ENCODE measurements around the gene KITLG. TPM values are rescaled to one million over a fixed set of nuclear protein-coding genes. Genes with fewer than 3 reads are reported as not detected.
"Not testable (repeated sequence)": the region's sequence is repeated elsewhere in the genome, so short reads cannot be mapped to it uniquely, and the experiment has no call there.

The KITLG gene
- total RNA-seq, 1 experiment from 2014 or later, result not detected

DNA sequence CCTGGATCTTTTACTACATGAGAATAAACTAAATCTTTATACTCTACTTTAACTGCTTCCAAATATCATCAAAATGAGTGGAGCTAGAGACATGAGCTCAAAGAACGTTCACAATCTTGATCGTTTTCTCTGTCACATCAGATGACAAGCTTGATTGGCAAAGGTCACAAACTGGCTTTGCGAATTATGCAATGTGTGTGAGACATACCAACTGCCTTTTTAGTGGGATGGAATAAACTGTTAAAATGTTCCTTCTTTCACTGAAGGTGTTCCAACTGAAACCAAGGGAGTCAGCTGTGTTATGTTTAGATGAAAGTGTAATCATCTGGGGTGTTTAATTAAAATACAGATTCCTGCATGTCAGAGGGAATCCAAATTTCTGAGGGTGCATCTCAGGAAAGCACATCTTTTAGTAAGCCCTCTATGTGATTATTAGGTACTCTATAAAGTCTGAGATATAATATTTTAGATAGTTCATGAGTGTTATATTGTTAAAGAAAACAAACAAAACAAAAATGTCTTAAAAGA lies 21.9 kb downstream of the KITLG start:
- no peaks in the 10 kb centered on the region for H3K4me1 ChIP-seq (ENCODE audit: low read length)
- H3K9me3 ChIP-seq (ENCODE audit: low read length), result no peaks in the 10 kb centered on the region
- no peak overlapping the region for H3K27ac ChIP-seq (ENCODE audit: low read length)
- no peak overlapping the region for H2AFZ ChIP-seq (ENCODE audit: low read length)
- H3K79me2 ChIP-seq (ENCODE audit: low read length), result no peaks in the 10 kb centered on the region
- H4K20me1 ChIP-seq (ENCODE audit: insufficient read depth, low read depth, low read length), result no peaks in the 10 kb centered on the region
- H3K9ac ChIP-seq (ENCODE audit: low read length), result no peak overlapping the region
- no peak overlapping the region for H3K4me3 ChIP-seq (ENCODE audit: low read length)
- H3K36me3 ChIP-seq (ENCODE audit: insufficient read depth, low read length), result no peaks in the 10 kb centered on the region
- H3K27me3 ChIP-seq (ENCODE audit: low read length), result no peaks in the 10 kb centered on the region
- H3K4me2 ChIP-seq (ENCODE audit: low read depth, low read length, poor library complexity, severe bottlenecking), result no peak overlapping the region
- no peaks in the 10 kb centered on the region for H3K9me2 ChIP-seq (replicated peaks; ENCODE audit: insufficient read depth, low read length)
- DNase-seq, result no peak

- Histone ChIP-seq H4K20me1 (ENCODE audit: insufficient read depth, low read depth, low read length) (no peaks in the 10 kb centered on the region), H3K9me2 (replicated peaks; ENCODE audit: insufficient read depth, low read length) (no peaks in the 10 kb centered on the region), H3K27me3 (ENCODE audit: low read length) (no peaks in the 10 kb centered on the region), H3K9me3 (ENCODE audit: low read length) (no peaks in the 10 kb centered on the region), H3K4me2 (ENCODE audit: low read depth, low read length, poor library complexity, severe bottlenecking) (no peak overlapping the region), H3K27ac (ENCODE audit: low read length) (no peak overlapping the region), H3K36me3 (ENCODE audit: insufficient read depth, low read length) (no peaks in the 10 kb centered on the region), H3K4me3 (ENCODE audit: low read length) (no peak overlapping the region), H3K9ac (ENCODE audit: low read length) (no peak overlapping the region), H3K4me1 (ENCODE audit: low read length) (no peaks in the 10 kb centered on the region), H2AFZ (ENCODE audit: low read length) (no peak overlapping the region), H3K79me2 (ENCODE audit: low read length) (no peaks in the 10 kb centered on the region)
- no peak for DNase-seq
Observed at GRCh38 chr12:88556213-88556774, 24.0 kb downstream of the KITLG start.

GRCh38 chr12:88553941-88554658 lies 26.2 kb downstream of the KITLG start:
- no peaks in the 10 kb centered on the region for H4K20me1 ChIP-seq (ENCODE audit: insufficient read depth, low read depth, low read length)

GRCh38 chr12:88552610-88553079 lies 27.6 kb downstream of the KITLG start:
- no peaks in the 10 kb centered on the region for H3K27me3 ChIP-seq (ENCODE audit: low read length)
- H3K4me1 ChIP-seq (ENCODE audit: low read length), result no peaks in the 10 kb centered on the region
- no peak overlapping the region for H2AFZ ChIP-seq (ENCODE audit: low read length)
- H3K9ac ChIP-seq (ENCODE audit: low read length), result no peak overlapping the region
- no peak overlapping the region for H3K4me3 ChIP-seq (ENCODE audit: low read length)
- no peak for DNase-seq
- no peaks in the 10 kb centered on the region for H3K79me2 ChIP-seq (ENCODE audit: low read length)
- H3K36me3 ChIP-seq (ENCODE audit: insufficient read depth, low read length), result no peaks in the 10 kb centered on the region
- H3K9me3 ChIP-seq (ENCODE audit: low read length), result no peaks in the 10 kb centered on the region
- H3K9me2 ChIP-seq (replicated peaks; ENCODE audit: insufficient read depth, low read length), result no peaks in the 10 kb centered on the region
- H3K27ac ChIP-seq (ENCODE audit: low read length), result no peak overlapping the region
- H4K20me1 ChIP-seq (ENCODE audit: insufficient read depth, low read depth, low read length), result no peaks in the 10 kb centered on the region
- H3K4me2 ChIP-seq (ENCODE audit: low read depth, low read length, poor library complexity, severe bottlenecking), result no peak overlapping the region

More at GRCh38 chr12:88553941-88554658, 26.2 kb downstream of the KITLG start:
- Histone ChIP-seq H3K9ac (ENCODE audit: low read length) (no peak overlapping the region), H3K27me3 (ENCODE audit: low read length) (no peaks in the 10 kb centered on the region), H3K9me2 (replicated peaks; ENCODE audit: insufficient read depth, low read length) (no peaks in the 10 kb centered on the region), H3K4me3 (ENCODE audit: low read length) (no peak overlapping the region), H2AFZ (ENCODE audit: low read length) (no peak overlapping the region), H3K9me3 (ENCODE audit: low read length) (no peaks in the 10 kb centered on the region), H3K36me3 (ENCODE audit: insufficient read depth, low read length) (no peaks in the 10 kb centered on the region), H3K79me2 (ENCODE audit: low read length) (no peaks in the 10 kb centered on the region), H3K4me1 (ENCODE audit: low read length) (no peaks in the 10 kb centered on the region), H3K4me2 (ENCODE audit: low read depth, low read length, poor library complexity, severe bottlenecking) (no peak overlapping the region), H3K27ac (ENCODE audit: low read length) (no peak overlapping the region)
- no peak for DNase-seq

GRCh38 chr12:88549929-88550328 lies 30.3 kb downstream of the KITLG start:
- H3K27ac ChIP-seq (ENCODE audit: low read length), result no peak overlapping the region
- no peak overlapping the region for H3K4me3 ChIP-seq (ENCODE audit: low read length)
- no peak overlapping the region for H3K9ac ChIP-seq (ENCODE audit: low read length)
- no peak overlapping the region for H3K4me2 ChIP-seq (ENCODE audit: low read depth, low read length, poor library complexity, severe bottlenecking)
- no peaks in the 10 kb centered on the region for H3K9me2 ChIP-seq (replicated peaks; ENCODE audit: insufficient read depth, low read length)
- no peak overlapping the region for H2AFZ ChIP-seq (ENCODE audit: low read length)
- no peak for DNase-seq
- H3K36me3 ChIP-seq (ENCODE audit: insufficient read depth, low read length), result no peaks in the 10 kb centered on the region
- H4K20me1 ChIP-seq (ENCODE audit: insufficient read depth, low read depth, low read length), result no peaks in the 10 kb centered on the region
- H3K9me3 ChIP-seq (ENCODE audit: low read length), result no peaks in the 10 kb centered on the region
- H3K79me2 ChIP-seq (ENCODE audit: low read length), result no peaks in the 10 kb centered on the region
- no peaks in the 10 kb centered on the region for H3K4me1 ChIP-seq (ENCODE audit: low read length)
- H3K27me3 ChIP-seq (ENCODE audit: low read length), result no peaks in the 10 kb centered on the region

DNA sequence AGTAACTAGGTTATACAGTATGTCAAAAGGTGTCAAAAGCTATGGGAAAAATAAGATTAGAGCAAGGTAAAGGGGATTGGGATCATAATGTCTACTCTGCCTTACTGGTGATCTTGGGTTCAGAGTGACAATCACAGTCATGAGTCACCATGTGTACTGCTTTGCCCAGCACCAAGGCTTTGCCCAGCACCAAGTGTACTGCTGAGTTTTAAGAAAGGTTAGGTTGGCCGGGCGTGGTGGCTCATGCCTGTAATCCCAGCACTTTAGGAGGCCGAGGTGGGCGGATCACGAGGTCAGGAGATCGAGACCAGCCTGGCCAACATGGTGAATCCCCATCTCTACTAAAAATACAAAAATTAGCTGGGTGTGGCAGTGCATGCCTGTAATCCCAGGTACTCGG lies 32.3 kb downstream of the KITLG start:
- DNase-seq; H3K4me1 ChIP-seq (ENCODE audit: low read length); H3K79me2 ChIP-seq (ENCODE audit: low read length); H3K9me3 ChIP-seq (ENCODE audit: low read length); H3K36me3 ChIP-seq (ENCODE audit: insufficient read depth, low read length); H3K27me3 ChIP-seq (ENCODE audit: low read length); H3K9me2 ChIP-seq (replicated peaks; ENCODE audit: insufficient read depth, low read length); H3K4me2 ChIP-seq (ENCODE audit: low read depth, low read length, poor library complexity, severe bottlenecking); H3K4me3 ChIP-seq (ENCODE audit: low read length); H4K20me1 ChIP-seq (ENCODE audit: insufficient read depth, low read depth, low read length); H3K27ac ChIP-seq (ENCODE audit: low read length); H3K9ac ChIP-seq (ENCODE audit: low read length); H2AFZ ChIP-seq (ENCODE audit: low read length): not testable (repeated sequence)

DNA sequence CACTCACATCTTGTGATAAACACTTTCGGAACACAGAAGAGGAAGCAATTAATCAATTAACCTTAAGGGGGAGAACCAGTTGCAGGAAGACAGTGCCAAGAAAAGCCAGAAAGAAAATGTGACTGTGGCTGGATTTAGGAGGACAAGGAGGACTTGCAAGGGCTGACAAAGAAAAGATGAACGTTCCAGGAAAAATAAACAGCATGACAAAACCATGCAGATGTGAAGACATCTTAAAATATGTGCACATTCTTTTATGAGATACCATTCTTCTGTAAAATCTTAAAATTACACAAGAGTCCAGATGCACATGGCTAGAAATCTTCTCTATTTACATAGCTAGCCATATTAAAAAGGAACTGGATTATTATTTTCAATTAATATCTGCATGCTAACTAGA lies 33.4 kb downstream of the KITLG start:
- H3K9ac ChIP-seq (ENCODE audit: low read length), result no peak overlapping the region
- H3K79me2 ChIP-seq (ENCODE audit: low read length), result no peaks in the 10 kb centered on the region
- H3K4me3 ChIP-seq (ENCODE audit: low read length), result no peak overlapping the region
- no peaks in the 10 kb centered on the region for H3K27me3 ChIP-seq (ENCODE audit: low read length)
- no peak overlapping the region for H2AFZ ChIP-seq (ENCODE audit: low read length)
- H3K9me3 ChIP-seq (ENCODE audit: low read length), result no peaks in the 10 kb centered on the region
- H3K27ac ChIP-seq (ENCODE audit: low read length), result no peak overlapping the region
- no peaks in the 10 kb centered on the region for H3K9me2 ChIP-seq (replicated peaks; ENCODE audit: insufficient read depth, low read length)
- no peaks in the 10 kb centered on the region for H3K36me3 ChIP-seq (ENCODE audit: insufficient read depth, low read length)
- H4K20me1 ChIP-seq (ENCODE audit: insufficient read depth, low read depth, low read length), result no peaks in the 10 kb centered on the region
- no peak for DNase-seq
- no peak overlapping the region for H3K4me2 ChIP-seq (ENCODE audit: low read depth, low read length, poor library complexity, severe bottlenecking)
- H3K4me1 ChIP-seq (ENCODE audit: low read length), result no peaks in the 10 kb centered on the region

GRCh38 chr12:88546226-88546625 lies 34.0 kb downstream of the KITLG start:
- no peaks in the 10 kb centered on the region for H3K9me2 ChIP-seq (replicated peaks; ENCODE audit: insufficient read depth, low read length)
- H3K27ac ChIP-seq (ENCODE audit: low read length), result no peak overlapping the region
- H3K27me3 ChIP-seq (ENCODE audit: low read length), result no peaks in the 10 kb centered on the region
- no peak overlapping the region for H3K9ac ChIP-seq (ENCODE audit: low read length)
- no peak overlapping the region for H3K4me3 ChIP-seq (ENCODE audit: low read length)
- no peaks in the 10 kb centered on the region for H3K36me3 ChIP-seq (ENCODE audit: insufficient read depth, low read length)
- no peaks in the 10 kb centered on the region for H4K20me1 ChIP-seq (ENCODE audit: insufficient read depth, low read depth, low read length)
- H3K9me3 ChIP-seq (ENCODE audit: low read length), result no peaks in the 10 kb centered on the region
- H3K4me2 ChIP-seq (ENCODE audit: low read depth, low read length, poor library complexity, severe bottlenecking), result no peak overlapping the region
- H3K79me2 ChIP-seq (ENCODE audit: low read length), result no peaks in the 10 kb centered on the region
- no peak for DNase-seq
- H2AFZ ChIP-seq (ENCODE audit: low read length), result no peak overlapping the region
- H3K4me1 ChIP-seq (ENCODE audit: low read length), result no peaks in the 10 kb centered on the region
